HG03139 (cell line): ENCODE results near the gene CASR.

Experiments used
- ATAC-seq: cut with Tn5 transposase; IDR thresholded peaks from one replicate; pipeline ENCODE4 v1.9.1; 2021; ENCODE audit not compliant: unreplicated experiment

Gene CASR

DNA sequence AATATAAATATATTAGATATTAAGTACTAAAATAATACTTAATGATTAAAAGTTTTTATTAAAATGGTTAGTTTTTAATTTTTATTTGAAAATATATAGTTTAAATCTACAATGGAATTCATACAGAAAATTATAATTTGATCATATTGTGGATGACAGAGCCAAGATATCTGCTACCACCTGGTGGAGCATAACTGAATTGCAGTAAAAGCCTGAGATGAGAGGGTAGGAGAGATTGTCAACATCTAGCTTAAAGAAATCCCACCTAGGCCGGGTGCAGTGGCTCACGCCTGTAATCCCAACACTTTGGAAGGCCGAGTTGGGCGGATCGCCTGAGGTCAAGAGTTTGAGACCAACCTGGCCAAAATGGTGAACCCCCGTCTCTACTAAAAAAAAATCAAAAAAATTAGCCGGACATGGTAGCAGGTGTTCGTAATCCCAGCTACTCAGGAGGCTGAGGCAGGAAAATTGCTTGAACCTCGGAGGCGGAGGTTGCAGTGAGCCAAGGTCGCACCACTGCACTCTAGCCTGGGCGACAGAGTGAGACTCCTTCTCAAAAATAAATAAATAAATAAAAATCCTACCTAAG lies 116.5 kb downstream of the CASR start:
- ATAC-seq, result no peak

GRCh38 chr3:122301063-122301462 lies 117.6 kb downstream of the CASR start:
- no peak for ATAC-seq

DNA sequence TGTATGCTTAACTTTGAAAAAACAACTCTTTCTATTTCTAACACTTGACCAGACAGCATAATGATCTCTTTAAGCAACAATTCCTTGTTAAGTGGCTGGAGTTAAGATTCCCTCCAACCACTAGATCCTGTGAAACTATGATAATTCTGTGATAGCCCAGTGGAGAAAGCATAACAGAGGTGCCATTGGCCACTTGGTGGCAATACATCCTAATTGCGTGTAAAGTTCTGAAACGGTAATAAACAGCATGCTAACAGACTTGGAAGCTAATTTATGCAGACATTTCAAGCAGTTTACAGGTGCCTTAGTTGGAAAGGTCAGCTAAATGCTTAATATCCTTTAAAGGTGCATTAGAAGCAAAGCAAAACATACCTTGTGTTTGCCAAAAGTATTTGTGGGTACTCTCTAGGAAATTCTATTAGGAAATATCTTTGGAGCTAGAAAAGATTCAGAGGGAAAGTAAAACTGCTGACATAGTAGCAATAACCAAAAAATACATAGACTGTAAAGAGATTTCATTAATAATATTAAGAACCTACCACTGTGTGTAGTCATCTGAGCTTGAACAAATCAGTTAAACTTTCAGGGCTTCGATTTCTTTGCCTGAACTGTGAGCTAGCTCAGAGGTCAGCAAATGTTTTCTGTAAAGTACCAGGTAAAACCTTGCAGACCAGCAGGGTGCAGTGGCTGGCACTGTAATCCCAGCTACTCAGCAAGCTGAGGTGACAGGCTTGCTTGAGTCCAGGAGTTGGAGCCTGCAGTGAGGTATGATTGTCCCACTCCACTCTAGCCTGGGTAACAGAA lies 122.6 kb downstream of the CASR start:
- ATAC-seq, result no peak

GRCh38 chr3:122306622-122306953 lies 123.1 kb downstream of the CASR start:
- ATAC-seq, result no peak

- no peak for ATAC-seq
Observed at GRCh38 chr3:122307094-122307687, 123.7 kb downstream of the CASR start.

- no peak for ATAC-seq
Observed at GRCh38 chr3:122307976-122308375, 124.5 kb downstream of the CASR start.

- ATAC-seq, result no peak
Observed at GRCh38 chr3:122310361-122310760, 126.9 kb downstream of the CASR start.

DNA sequence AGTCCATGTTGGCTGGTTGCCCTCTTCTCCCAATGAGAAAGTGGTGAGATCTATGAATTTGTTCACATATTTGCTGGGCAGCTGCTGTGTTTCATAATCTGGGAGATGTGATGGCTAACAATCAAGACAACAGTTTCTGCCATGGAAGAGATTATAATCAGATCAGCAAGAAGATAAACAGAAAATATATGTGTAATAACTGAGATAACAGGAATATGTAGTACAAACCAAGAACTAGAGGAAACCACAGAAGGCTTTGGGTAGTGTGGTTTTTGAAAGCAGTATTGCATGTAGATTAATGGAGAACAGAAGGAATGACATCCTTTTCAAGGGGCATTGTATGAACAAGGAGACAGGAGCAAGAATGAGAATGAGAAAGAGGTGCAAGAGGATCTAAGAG lies 129.4 kb downstream of the CASR start:
- ATAC-seq, result no peak

DNA sequence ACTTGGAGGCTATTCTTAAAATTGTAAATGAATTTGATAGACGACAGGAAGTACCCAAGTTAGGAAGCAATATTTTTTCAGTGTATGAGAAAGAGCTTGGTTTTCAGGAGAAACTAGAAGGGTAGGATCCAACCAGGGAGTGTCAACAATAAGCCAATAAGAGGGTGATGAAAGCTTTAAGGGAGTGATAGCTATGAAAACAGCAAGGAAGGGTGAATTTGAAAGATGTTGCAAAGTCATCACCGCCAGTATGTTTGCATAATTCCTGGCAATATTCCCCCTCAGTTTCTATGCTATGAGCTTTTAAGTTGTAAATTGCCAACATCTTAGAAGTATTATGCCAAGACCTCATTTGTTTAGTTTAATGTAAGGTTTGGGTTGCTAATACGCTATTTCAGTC lies 129.8 kb downstream of the CASR start:
- ATAC-seq, result no peak

DNA sequence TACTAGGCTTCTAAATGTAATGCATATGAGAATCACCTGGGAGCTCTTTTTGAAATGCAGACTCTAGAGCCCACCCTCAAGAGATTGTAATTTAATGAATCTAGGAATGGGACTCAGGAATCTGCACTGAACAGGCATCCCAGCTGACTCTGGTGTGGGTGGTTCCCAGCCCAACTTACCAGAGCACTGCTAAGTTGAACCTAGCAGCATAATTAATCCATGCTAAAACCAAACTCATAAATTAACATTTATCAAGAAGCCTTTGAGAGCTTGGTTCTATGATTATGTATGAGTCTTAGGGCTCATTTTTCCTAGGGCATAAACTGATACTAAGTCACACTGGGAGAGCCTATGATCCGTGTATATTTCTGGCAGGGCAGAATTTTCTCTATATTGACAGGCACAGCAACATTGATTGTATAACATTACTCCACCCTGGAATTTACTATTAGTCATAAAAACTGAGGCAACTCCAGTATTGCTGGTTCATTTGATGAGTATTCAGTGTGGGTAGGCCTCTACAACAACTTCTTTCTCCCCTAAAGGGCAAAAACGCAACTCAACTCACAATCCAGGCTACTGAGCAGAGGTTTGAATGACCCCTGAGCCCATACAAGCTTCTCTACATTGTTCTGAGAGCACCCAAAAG lies 130.9 kb downstream of the CASR start:
- no peak for ATAC-seq

DNA sequence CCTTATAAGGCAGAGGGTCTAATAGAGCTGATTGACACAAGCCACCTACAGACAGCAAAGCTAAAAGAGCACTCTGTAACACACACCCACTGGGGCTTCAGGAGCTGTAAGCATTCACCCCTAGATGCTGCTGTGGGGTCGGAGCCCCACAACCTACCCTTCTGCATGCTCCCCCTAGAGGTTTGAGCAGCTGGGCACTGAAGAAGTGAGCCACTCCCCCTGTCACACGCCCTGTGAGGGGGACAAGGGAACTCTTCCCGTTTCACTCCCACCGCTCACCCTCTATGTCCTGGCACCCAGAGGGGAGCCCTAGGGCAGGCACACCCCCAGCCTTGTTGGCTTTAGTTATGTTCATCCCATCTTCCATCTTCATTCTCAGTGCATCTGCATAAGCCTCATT lies 132.2 kb downstream of the CASR start:
- ATAC-seq, result no peak

DNA sequence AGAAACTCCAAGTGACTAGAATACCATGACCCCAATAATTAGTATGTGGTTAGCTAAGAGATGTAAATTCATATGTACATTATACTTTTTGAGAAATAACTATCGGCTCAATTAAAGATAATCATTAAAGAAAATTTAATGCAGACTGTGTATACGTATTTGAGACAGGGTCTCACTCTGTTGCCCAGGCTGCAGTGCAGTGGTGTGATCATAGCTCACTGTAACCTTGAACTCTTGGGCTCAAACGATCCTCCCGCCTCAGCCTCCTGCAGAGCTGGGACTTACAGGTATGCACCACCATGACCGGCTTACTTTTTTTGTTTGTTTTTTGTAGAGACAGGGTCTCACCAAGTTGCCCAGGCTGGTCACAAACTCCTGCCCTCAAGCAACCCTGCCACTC lies 132.9 kb downstream of the CASR start:
- ATAC-seq, result no peak

GRCh38 chr3:122318620-122319019 lies 135.2 kb downstream of the CASR start:
- no peak for ATAC-seq

DNA sequence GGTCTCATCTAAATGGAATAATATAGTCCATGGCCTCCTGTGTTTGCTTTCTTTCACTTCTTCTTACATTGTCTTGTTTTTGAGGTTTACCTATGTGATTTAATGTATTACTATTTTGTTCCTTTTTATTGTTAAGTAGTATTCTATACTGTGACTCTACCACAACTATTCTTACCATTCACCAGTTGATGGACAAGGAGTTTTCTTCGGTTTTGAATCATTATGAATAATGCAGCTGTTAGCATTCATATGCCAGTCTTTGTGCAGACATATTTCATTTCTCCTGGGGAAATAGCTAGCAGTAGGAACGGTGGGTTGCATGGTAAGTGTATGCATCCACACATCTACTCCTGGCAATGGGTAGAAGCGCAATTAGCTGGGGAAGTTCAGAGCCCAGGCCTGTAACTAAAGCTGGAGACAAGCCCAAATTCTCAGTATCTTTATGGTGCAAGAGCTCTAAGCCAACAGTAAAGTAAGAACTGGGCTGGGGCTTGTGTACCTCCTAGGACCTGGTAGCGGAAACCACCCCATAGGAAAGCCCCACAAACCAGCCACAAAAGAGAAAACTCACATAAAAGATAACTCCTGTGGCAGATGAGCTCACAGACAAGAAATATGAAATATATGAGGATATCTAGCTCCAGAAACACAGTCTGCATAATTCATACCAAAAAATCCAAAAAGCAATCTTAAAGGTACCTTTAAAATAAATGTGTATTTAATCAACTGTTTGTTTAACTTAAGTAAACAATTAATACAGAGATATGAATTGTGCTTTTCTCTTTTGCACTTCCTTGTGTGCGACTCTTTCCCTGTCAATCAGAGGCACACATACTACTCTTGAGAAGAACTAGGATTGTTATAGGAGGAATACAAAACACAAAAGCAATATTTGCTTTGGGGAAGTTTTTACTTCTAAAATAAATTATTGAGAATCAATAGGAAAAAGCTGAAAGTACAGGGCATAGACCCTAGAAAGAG lies 138.9 kb downstream of the CASR start:
- no peak for ATAC-seq

- no peak for ATAC-seq
Observed at GRCh38 chr3:122324871-122325323, 141.4 kb downstream of the CASR start, which contains the start of gene CSTA. Gene CSTA (plus strand): TSS chr3:122325248. CDS start chr3:122325293, 45 bp downstream.

DNA sequence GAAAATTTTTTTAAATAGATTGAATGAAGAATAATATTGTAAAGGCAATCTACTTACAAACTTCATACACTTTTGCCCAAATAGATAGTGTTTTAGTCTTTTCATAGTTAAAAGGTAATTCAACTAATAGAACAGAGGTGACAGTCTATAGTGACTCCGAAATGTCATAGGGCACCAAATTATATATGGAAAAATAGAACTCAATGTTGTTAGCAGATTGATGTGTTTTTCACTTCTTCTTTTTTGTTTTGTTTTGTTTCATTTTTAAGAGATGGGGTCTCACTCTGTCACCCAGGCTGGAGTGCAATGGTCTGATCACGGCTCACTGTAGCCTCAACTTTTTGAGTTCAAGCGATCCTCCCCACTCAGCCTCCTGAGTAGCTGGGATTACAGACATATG lies 142.3 kb downstream of the CASR start:
- ATAC-seq, result no peak

DNA sequence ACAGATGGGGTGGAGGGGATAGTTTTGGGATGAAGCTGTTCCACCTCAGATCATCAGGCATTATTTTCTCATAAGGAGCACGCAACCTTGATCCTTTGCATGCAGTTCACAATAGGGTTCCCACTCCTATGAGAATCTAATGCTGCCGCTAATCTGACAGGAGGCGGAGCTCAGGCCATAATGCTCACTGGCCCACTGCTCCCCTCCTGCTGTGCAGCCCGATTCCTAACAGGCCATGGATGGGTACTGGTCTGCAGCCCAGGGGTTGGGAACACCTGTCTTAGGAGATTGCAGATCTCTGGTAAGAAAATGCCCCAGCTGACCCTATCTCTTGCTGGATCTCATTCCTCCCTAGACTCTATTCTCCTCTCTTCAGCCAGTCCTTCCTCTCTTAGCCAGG lies 148.4 kb downstream of the CASR start:
- no peak for ATAC-seq

DNA sequence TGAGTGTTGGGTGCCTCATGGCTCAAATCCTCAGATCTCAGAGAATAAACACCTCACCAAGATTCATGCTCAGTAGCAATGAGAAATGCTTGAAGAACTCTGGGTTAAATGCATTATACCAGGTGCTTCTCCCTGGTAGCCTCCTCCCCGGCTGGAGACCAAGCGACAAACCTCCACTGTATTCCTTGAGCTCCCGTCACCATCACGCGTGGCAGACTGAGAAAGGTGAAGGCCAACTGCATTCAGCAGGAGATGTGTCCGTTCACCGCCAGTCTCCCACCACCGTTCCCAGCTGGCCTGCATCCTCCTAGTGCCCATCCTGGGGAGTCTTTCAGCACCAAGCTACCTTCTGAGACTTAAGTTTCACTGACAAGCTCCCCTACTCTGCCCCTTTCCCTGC lies 149.1 kb downstream of the CASR start:
- ATAC-seq, result no peak
